ENCODE data around the gene IGFBP3.

Gene IGFBP3

GRCh38 chr7:45917658-45918057, 3.4 kb downstream of the IGFBP3 start:
- Histone ChIP-seq H3K36me3 (ENCODE audit: control insufficient read depth in 2 of 2, insufficient read depth in 1 of 2, low read length in 2 of 2) (no peaks in the 10 kb centered on the region), H3K4me1 (ENCODE audit: control insufficient read depth, insufficient read depth, low read length) (no peaks in the 10 kb centered on the region; the same call in 1 of the 2 replicates), H3K4me3 (ENCODE audit: low read depth, low read length) (no peak overlapping the region), H3K27ac (ENCODE audit: extremely low read depth, low read depth, low read length) (no peak overlapping the region), H3K9me3 (ENCODE audit: control insufficient read depth, insufficient read depth, low read depth, low read length) (no peaks in the 10 kb centered on the region)
- ChIA-PET CTCF (interaction anchor here (0.6 to 4.2 kb wide), 29 partner anchors 9 to 1263 kb away, joined by 3 to 21 read pairs (median 3); no protein-coding TSS in a partner anchor), POLR2A (interaction anchor here (0.6 kb wide), 1 partner anchor 250 kb away, joined by 4 read pairs; no protein-coding TSS in a partner anchor)
- TF ChIP-seq ZNF707 (tag by site-specific recombination; IDR thresholded peaks at IDR 0.05) (no peak), ZBTB49 (tag by site-specific recombination; IDR thresholded peaks at IDR 0.05; ENCODE audit: low read depth) (no peak), REST (tag by site-specific recombination; IDR thresholded peaks at IDR 0.05) (no peak), MEIS1 (CRISPR knock-in tag; IDR thresholded peaks at IDR 0.05; ENCODE audit: borderline replicate concordance) (no peak), ZNF654 (tag by site-specific recombination; IDR thresholded peaks at IDR 0.05; ENCODE audit: low read depth) (peak; percentile 49), KLF1 (tag by site-specific recombination; IDR thresholded peaks at IDR 0.05) (no peak), ZNF449 (tag by site-specific recombination; IDR thresholded peaks at IDR 0.05) (no peak), ZNF677 (tag by site-specific recombination; IDR thresholded peaks at IDR 0.05) (no peak), ZNF391 (tag by site-specific recombination; IDR thresholded peaks at IDR 0.05; ENCODE audit: borderline replicate concordance, low read depth) (no peak), CTCF (tag by site-specific recombination; IDR thresholded peaks at IDR 0.05) (peak; percentile 46; the same call in 1 of the 2 replicates), ZNF645 (tag by site-specific recombination; IDR thresholded peaks at IDR 0.05) (no peak), ZNF302 (tag by site-specific recombination; IDR thresholded peaks at IDR 0.05; ENCODE audit: low read depth) (no peak), ZNF266 (tag by site-specific recombination; IDR thresholded peaks at IDR 0.05; ENCODE audit: low read depth) (no peak), ZNF354C (tag by site-specific recombination; IDR thresholded peaks at IDR 0.05; ENCODE audit: borderline replicate concordance, low read depth) (no peak), ZNF335 (tag by site-specific recombination; conservative IDR thresholded peaks at IDR 0.05) (0 out of 2 replicates have a peak, but pooled peaks have one; percentile 31), ZBTB1 (tag by site-specific recombination; IDR thresholded peaks at IDR 0.05) (no peak), ZBTB48 (tag by site-specific recombination; IDR thresholded peaks at IDR 0.05) (no peak), ZNF394 (tag by site-specific recombination; IDR thresholded peaks at IDR 0.05; ENCODE audit: borderline replicate concordance) (no peak), ZNF518A (tag by site-specific recombination; conservative IDR thresholded peaks at IDR 0.05; ENCODE audit: low read depth) (no peak), ZNF140 (tag by site-specific recombination; IDR thresholded peaks at IDR 0.05) (no peak), SCRT2 (tag by site-specific recombination; IDR thresholded peaks at IDR 0.05) (peak; percentile 51; the same call in 1 of the 2 replicates), ZNF747 (tag by site-specific recombination; IDR thresholded peaks at IDR 0.05) (no peak)
